Suprapubic skin (tissue), 3 donors: ENCODE results near the gene JADE2.

Experiments
- CTCF ChIP-seq, 2 donors: fragments of 200-600 bp in 1 of 2; fragments of 450-650 bp in 1 of 2; sonication (generic) in 1 of 2; IDR thresholded peaks; one replicate each; pipeline ENCODE4 v1.5.1; 2016 to 2019; ENCODE audit warnings: antibody characterized with exemption in 2 of 2, mild to moderate bottlenecking in 1 of 2, moderate library complexity in 1 of 2
- EP300 ChIP-seq: sonication (generic); formaldehyde crosslinking; IDR thresholded peaks from one replicate; pipeline ENCODE4 v1.6.1; 2017; ENCODE audit warnings: antibody characterized with exemption
- POLR2A ChIP-seq, 2 donors: fragments of 450-650 bp; IDR thresholded peaks; one replicate each; pipeline ENCODE4 v1.6.1; 2017; ENCODE audit warnings: antibody characterized with exemption in 2 of 2, mild to moderate bottlenecking in 2 of 2, moderate library complexity in 2 of 2

- TF ChIP-seq CTCF (IDR thresholded peaks at IDR 0.05) (no peak), POLR2A (IDR thresholded peaks at IDR 0.05) (no peak), EP300 (no peak)
Observed at GRCh38 chr5:134502259-134502658, 23.2 kb upstream of the JADE2 start.
